IMR-90 (cell line): ENCODE data around the gene FBN1. TPM values are rescaled to one million over a fixed set of nuclear protein-coding genes. Genes with fewer than 3 reads are reported as not detected.

Source experiments
- ATAC-seq: fragments of 200-7000 bp; cut with Tn5 transposase; 2 replicates; pipeline ENCODE4 v1.9.1; 2020; ENCODE audit warnings: low read depth, mild to moderate bottlenecking, moderate library complexity
- BruUV-seq: library from RNA; stranded (reverse); fragments of 400-500 nt; replicated peaks from 2 replicates; lab custom pipeline; 2021; lab: Mats Ljungman, UMichigan
- CTCF ChIA-PET: fragments of 300-600 bp; formaldehyde crosslinking; extraction: SDS; loops from one replicate; lab custom pipeline; 2021; ENCODE audit warnings: antibody characterized with exemption; lab: Yijun Ruan, JAX
- POLR2A ChIA-PET: fragments of 300-600 bp; sonication (Branson Sonifier 250); formaldehyde crosslinking; loops from one replicate; lab custom pipeline; 2022; ENCODE audit warnings: antibody characterized with exemption; ENCODE audit not compliant: unreplicated experiment; lab: Charles Lee
- DNase-seq: peaks from one replicate; pipeline ENCODE4 v3.0.0; 2013
- H2AFZ ChIP-seq: replicated peaks from 2 replicates; pipeline ENCODE3; 2013; ENCODE audit warnings: low read length, mild to moderate bottlenecking; ENCODE audit not compliant: poor library complexity
- H2AK5ac ChIP-seq: 2 replicates; pipeline ENCODE4 v1.6.1; 2013; ENCODE audit warnings: low read depth, low read length, inconsistent platforms
- H2AK9ac ChIP-seq: replicated peaks from 2 replicates; pipeline ENCODE3; 2013; ENCODE audit warnings: mild to moderate bottlenecking, low read depth, low read length, moderate library complexity; ENCODE audit not compliant: poor library complexity
- H2BK120ac ChIP-seq: 2 replicates; pipeline ENCODE4 v1.6.1; 2013; ENCODE audit warnings: low read depth, low read length, inconsistent platforms
- H2BK15ac ChIP-seq: 3 replicates; pipeline ENCODE4 v1.6.1; 2013; ENCODE audit warnings: low read depth, low read length, inconsistent platforms
- H2BK20ac ChIP-seq: 2 replicates; pipeline ENCODE4 v1.6.1; 2013; ENCODE audit warnings: low read depth, mild to moderate bottlenecking, inconsistent platforms, low read length, moderate library complexity
- H2BK5ac ChIP-seq: 2 replicates; pipeline ENCODE4 v1.6.1; 2013; ENCODE audit warnings: mild to moderate bottlenecking, low read depth, low read length, inconsistent platforms; ENCODE audit not compliant: poor library complexity, severe bottlenecking
- H3K14ac ChIP-seq: replicated peaks from 2 replicates; pipeline ENCODE4 v1.6.1; 2013; ENCODE audit warnings: low read depth, low read length, inconsistent platforms
- H3K18ac ChIP-seq: 2 replicates; pipeline ENCODE4 v1.6.1; 2013; ENCODE audit warnings: low read depth, low read length, control low read depth
- H3K23ac ChIP-seq: 2 replicates; pipeline ENCODE4 v1.6.1; 2013; ENCODE audit warnings: low read depth, low read length, inconsistent platforms
- H3K27ac ChIP-seq: 2 replicates; pipeline ENCODE4 v1.5.1; 2013; ENCODE audit warnings: mild to moderate bottlenecking, control low read depth, low read length; ENCODE audit not compliant: insufficient read depth
- H3K27me3 ChIP-seq: 2 replicates; pipeline ENCODE4 v1.6.1; 2013; ENCODE audit warnings: low read length; ENCODE audit not compliant: control insufficient read depth, insufficient read depth
- H3K36me3 ChIP-seq: 2 replicates; pipeline ENCODE4 v1.6.1; 2013; ENCODE audit warnings: low read length, mixed read lengths; ENCODE audit not compliant: control insufficient read depth, insufficient read depth
- H3K4ac ChIP-seq: 2 replicates; pipeline ENCODE4 v1.6.1; 2013; ENCODE audit warnings: low read depth, low read length, inconsistent platforms
- H3K4me1 ChIP-seq: 2 replicates; pipeline ENCODE4 v1.6.1; 2013; ENCODE audit warnings: low read length, mixed read lengths; ENCODE audit not compliant: control insufficient read depth, insufficient read depth
- H3K4me2 ChIP-seq: 2 replicates; pipeline ENCODE4 v1.6.1; 2013; ENCODE audit warnings: low read depth, mild to moderate bottlenecking, control low read depth, low read length, moderate library complexity
- H3K4me3 ChIP-seq: 2 replicates; pipeline ENCODE4 v1.5.1; 2013; ENCODE audit warnings: low read depth, mild to moderate bottlenecking, control low read depth, low read length, moderate library complexity; ENCODE audit not compliant: insufficient read depth
- H3K56ac ChIP-seq: 2 replicates; pipeline ENCODE4 v1.6.1; 2013; ENCODE audit warnings: low read length, inconsistent platforms; ENCODE audit not compliant: insufficient read depth; ENCODE audit errors: extremely low read depth
- H3K79me1 ChIP-seq, 2 experiments: 2 replicates each; pipeline ENCODE4 v1.6.1; 2013; ENCODE audit warnings: low read length in 2 of 2, inconsistent platforms in 1 of 2, low read depth in 1 of 2
- H3K9ac ChIP-seq: 2 replicates; pipeline ENCODE4 v1.6.1; 2013; ENCODE audit warnings: low read depth, low read length, control low read depth
- H3K9me1 ChIP-seq: 2 replicates; pipeline ENCODE4 v1.6.1; 2013; ENCODE audit warnings: low read length, inconsistent platforms; ENCODE audit not compliant: insufficient read depth
- H3K9me3 ChIP-seq: 2 replicates; pipeline ENCODE4 v1.6.1; 2013; ENCODE audit warnings: low read length; ENCODE audit not compliant: control insufficient read depth, insufficient read depth
- H4K20me1 ChIP-seq: 2 replicates; pipeline ENCODE4 v1.6.1; 2013; ENCODE audit warnings: low read length, inconsistent platforms; ENCODE audit not compliant: insufficient read depth
- H4K5ac ChIP-seq: 2 replicates; pipeline ENCODE4 v1.6.1; 2013; ENCODE audit warnings: mild to moderate bottlenecking, low read depth, low read length, control low read depth
- H4K8ac ChIP-seq, 2 experiments: 2 replicates each; pipeline ENCODE4 v1.6.1; 2013; ENCODE audit warnings: low read depth in 2 of 2, low read length in 2 of 2, control low read depth in 1 of 2, inconsistent platforms in 1 of 2
- H4K91ac ChIP-seq: 2 replicates; pipeline ENCODE4 v1.6.1; 2013; ENCODE audit warnings: low read depth, low read length, inconsistent platforms; ENCODE audit not compliant: insufficient read depth
- BHLHE40 ChIP-seq: fragments of 150-350 bp; IDR thresholded peaks from 2 replicates; pipeline ENCODE4 v1.6.1; 2016; ENCODE audit warnings: mild to moderate bottlenecking, low read depth, low read length
- CEBPB ChIP-seq: IDR thresholded peaks from 2 replicates; pipeline ENCODE4 v1.6.1; 2012; ENCODE audit warnings: low read depth, low read length, improper control_type of control experiment
- CHD1 ChIP-seq: IDR thresholded peaks from 2 replicates; pipeline ENCODE4 v1.6.1; 2012; ENCODE audit warnings: low read depth, low read length, improper control_type of control experiment
- FOS ChIP-seq: fragments of 150-350 bp; IDR thresholded peaks from 2 replicates; pipeline ENCODE4 v1.6.1; 2016; ENCODE audit warnings: low read depth, low read length
- MAFK ChIP-seq: IDR thresholded peaks from 2 replicates; pipeline ENCODE4 v1.6.1; 2012; ENCODE audit warnings: low read depth, low read length, improper control_type of control experiment
- MAZ ChIP-seq: IDR thresholded peaks from 2 replicates; pipeline ENCODE4 v1.6.1; 2012; ENCODE audit warnings: low read depth, mild to moderate bottlenecking, low read length, improper control_type of control experiment, moderate library complexity, borderline replicate concordance
- MXI1 ChIP-seq: IDR thresholded peaks from 2 replicates; pipeline ENCODE4 v1.6.1; 2012; ENCODE audit warnings: low read depth, mild to moderate bottlenecking, low read length, moderate library complexity, borderline replicate concordance
- NFE2L2 ChIP-seq: fragments of 150-350 bp; IDR thresholded peaks from 2 replicates; pipeline ENCODE4 v1.6.1; 2016; ENCODE audit warnings: low read depth, mild to moderate bottlenecking, low read length
- POLR2A ChIP-seq: IDR thresholded peaks from 2 replicates; pipeline ENCODE4 v1.6.1; 2012; ENCODE audit warnings: mild to moderate bottlenecking, low read depth, low read length
- RAD21 ChIP-seq: IDR thresholded peaks from 2 replicates; pipeline ENCODE4 v1.6.1; 2012; ENCODE audit warnings: low read length, improper control_type of control experiment
- RCOR1 ChIP-seq: IDR thresholded peaks from 2 replicates; pipeline ENCODE4 v1.6.1; 2012; ENCODE audit warnings: mild to moderate bottlenecking, low read length, improper control_type of control experiment; ENCODE audit not compliant: insufficient replicate concordance
- RFX5 ChIP-seq: IDR thresholded peaks from 2 replicates; pipeline ENCODE4 v1.8.0; 2012; ENCODE audit warnings: low read depth, mild to moderate bottlenecking, low read length, moderate library complexity
- SMC3 ChIP-seq: fragments of 150-350 bp; IDR thresholded peaks from 2 replicates; pipeline ENCODE4 v1.6.1; 2016; ENCODE audit warnings: low read depth, mild to moderate bottlenecking, antibody characterized with exemption, low read length, moderate library complexity
- WGBS, 2 experiments: methylation state at CpG; one replicate each; pipeline versions ENCODE4 v1.1.5 to v1.1.7; 2013; ENCODE audit warnings: missing lambda C conversion rate in 2 of 2; ENCODE audit not compliant: insufficient read length in 1 of 2; ENCODE audit errors: extremely low coverage in 2 of 2; 5-methylcytosine and 5-hydroxymethylcytosine counted together
- dilution Hi-C: fragments of 300-500 bp; cut with HindIII; formaldehyde crosslinking; loops from one replicate; pipeline ENCODE4 v1.14.3; 2018; ENCODE audit warnings: low sequenced_read_pairs; ENCODE audit not compliant: unreplicated experiment
- in situ Hi-C: fragments of 300-500 bp; cut with MboI; formaldehyde crosslinking; loops from 3 replicates; pipeline ENCODE4 v1.14.3; 2019; ENCODE audit warnings: low sequenced_read_pairs, inconsistent platforms, mixed read lengths
- intact Hi-C: fragments of 100-400 bp; cut with micrococcal nuclease; formaldehyde crosslinking; loops from 2 replicates; pipeline ENCODE4 v1.10.0; 2022
- polyA plus RNA-seq, 3 experiments: library from polyadenylated mRNA; depleted of rRNA; stranded (reverse); fragments of >200 nt; gene quantifications; 2 replicates each; pipeline ENCODE4 v1.2.3, GENCODE V29; 2012; ENCODE audit warnings: low replicate concordance in 1 of 3
- total RNA-seq: library from RNA; depleted of rRNA; stranded (reverse); fragments of >200 nt; gene quantifications from 2 replicates; pipeline ENCODE4 v1.2.3, GENCODE V29; 2012
- TF ChIP-seq, protein P1 (sequence below): conservative IDR thresholded peaks from 2 replicates; pipeline ENCODE4 v1.5.1; 2012; ENCODE audit warnings: mild to moderate bottlenecking, low read depth, low read length, improper control_type of control experiment
- TF ChIP-seq, protein P2 (sequence below): fragments of 150-350 bp; IDR thresholded peaks from 2 replicates; pipeline ENCODE4 v1.6.1; 2017; ENCODE audit warnings: mild to moderate bottlenecking, antibody characterized with exemption, low read length, low read depth
- TF ChIP-seq, protein P3 (sequence below): fragments of 150-350 bp; IDR thresholded peaks from 2 replicates; pipeline ENCODE4 v1.6.1; 2016; ENCODE audit warnings: low read depth, mild to moderate bottlenecking, low read length, moderate library complexity, borderline replicate concordance

FBN1 gene
- total and polyA plus RNA-seq, 2 of the 4 experiments (the other 2 are of a cell fraction) = 134 to 283 TPM

DNA sequence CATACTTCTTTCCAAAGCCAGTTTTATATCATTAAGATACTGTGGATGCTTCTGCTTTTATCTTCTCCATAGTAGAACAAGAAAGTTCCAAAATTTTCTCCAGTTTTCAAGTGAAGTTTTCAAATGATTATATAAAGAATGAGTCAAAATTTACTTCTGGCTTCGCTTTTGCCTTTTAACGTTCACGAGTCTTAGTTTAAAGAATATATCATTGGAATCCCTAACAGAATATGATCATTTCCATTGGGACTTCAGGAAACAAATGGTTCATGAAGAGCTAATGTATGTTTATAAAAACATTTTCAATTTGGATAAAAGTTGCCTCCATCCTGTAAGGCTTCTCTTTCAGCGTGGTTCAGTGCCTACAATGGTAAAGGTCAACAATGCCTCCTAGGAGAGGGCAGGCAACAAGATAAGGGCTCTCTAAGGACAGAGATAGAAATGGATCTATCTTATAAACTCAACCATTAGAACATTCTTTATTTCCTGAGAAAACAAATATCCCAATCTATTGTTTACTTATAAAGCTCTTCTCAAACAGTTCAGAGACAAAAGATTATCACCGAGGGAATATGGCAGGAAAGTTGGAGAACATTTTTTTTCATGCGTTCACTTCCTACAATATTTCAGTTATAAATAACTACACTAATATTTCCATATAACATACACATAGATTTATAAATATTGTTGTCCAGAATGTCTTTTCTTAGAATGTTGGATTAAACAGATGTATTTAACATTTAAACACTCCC, 60.5 kb downstream of the FBN1 start:
- H2BK5ac ChIP-seq = no peak overlapping the region
- H3K9ac ChIP-seq = no peak overlapping the region
- peaks cover 23% of the 10 kb centered on the region for H4K20me1 ChIP-seq
- DNase-seq (no peak), ATAC-seq (no peak)
- H3K79me1 ChIP-seq = peaks cover 29 to 68% of the 10 kb centered on the region in 2 experiments
- H4K5ac ChIP-seq = no peak overlapping the region
- H3K4me3 ChIP-seq = no peak overlapping the region
- in situ Hi-C loops = no loop called here
- peaks cover 5% of the 10 kb centered on the region for H3K4me1 ChIP-seq
- BruUV-seq = no TSS peak
- H3K4ac ChIP-seq = no peak overlapping the region
- H3K18ac ChIP-seq = no peak overlapping the region
- no peak overlapping the region for H3K4me2 ChIP-seq
- no peak overlapping the region for H4K8ac ChIP-seq
- H2AK9ac ChIP-seq = no peak overlapping the region
- POLR2A ChIA-PET = no interaction called here
- H2AFZ ChIP-seq = no peak overlapping the region
- no peak overlapping the region for H4K91ac ChIP-seq
- no peak overlapping the region for H3K56ac ChIP-seq
- H3K9me3 ChIP-seq = no peaks in the 10 kb centered on the region
- H2BK15ac ChIP-seq = no peak overlapping the region
- WGBS, 2 experiments = no CpG with 5 or more reads among the region's 6 CpGs
- H3K23ac ChIP-seq = no peak overlapping the region
- H2AK5ac ChIP-seq = no peak overlapping the region
- H3K9me1 ChIP-seq = peaks cover 14% of the 10 kb centered on the region
- CTCF ChIA-PET = no interaction called here
- H3K14ac ChIP-seq = no peak overlapping the region
- TF ChIP-seq SMC3 (no peak), MAFK (no peak), RFX5 (no peak), POLR2A (no peak), CHD1 (no peak), MXI1 (no peak), CEBPB (no peak), FOS (no peak), RAD21 (no peak), NFE2L2 (no peak), RCOR1 (no peak), BHLHE40 (no peak), MAZ (no peak)
- TF ChIP-seq, protein P1, sequence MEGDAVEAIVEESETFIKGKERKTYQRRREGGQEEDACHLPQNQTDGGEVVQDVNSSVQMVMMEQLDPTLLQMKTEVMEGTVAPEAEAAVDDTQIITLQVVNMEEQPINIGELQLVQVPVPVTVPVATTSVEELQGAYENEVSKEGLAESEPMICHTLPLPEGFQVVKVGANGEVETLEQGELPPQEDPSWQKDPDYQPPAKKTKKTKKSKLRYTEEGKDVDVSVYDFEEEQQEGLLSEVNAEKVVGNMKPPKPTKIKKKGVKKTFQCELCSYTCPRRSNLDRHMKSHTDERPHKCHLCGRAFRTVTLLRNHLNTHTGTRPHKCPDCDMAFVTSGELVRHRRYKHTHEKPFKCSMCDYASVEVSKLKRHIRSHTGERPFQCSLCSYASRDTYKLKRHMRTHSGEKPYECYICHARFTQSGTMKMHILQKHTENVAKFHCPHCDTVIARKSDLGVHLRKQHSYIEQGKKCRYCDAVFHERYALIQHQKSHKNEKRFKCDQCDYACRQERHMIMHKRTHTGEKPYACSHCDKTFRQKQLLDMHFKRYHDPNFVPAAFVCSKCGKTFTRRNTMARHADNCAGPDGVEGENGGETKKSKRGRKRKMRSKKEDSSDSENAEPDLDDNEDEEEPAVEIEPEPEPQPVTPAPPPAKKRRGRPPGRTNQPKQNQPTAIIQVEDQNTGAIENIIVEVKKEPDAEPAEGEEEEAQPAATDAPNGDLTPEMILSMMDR = no peak
- TF ChIP-seq, protein P2, sequence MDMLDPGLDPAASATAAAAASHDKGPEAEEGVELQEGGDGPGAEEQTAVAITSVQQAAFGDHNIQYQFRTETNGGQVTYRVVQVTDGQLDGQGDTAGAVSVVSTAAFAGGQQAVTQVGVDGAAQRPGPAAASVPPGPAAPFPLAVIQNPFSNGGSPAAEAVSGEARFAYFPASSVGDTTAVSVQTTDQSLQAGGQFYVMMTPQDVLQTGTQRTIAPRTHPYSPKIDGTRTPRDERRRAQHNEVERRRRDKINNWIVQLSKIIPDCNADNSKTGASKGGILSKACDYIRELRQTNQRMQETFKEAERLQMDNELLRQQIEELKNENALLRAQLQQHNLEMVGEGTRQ = no peak
- TF ChIP-seq, protein P3, sequence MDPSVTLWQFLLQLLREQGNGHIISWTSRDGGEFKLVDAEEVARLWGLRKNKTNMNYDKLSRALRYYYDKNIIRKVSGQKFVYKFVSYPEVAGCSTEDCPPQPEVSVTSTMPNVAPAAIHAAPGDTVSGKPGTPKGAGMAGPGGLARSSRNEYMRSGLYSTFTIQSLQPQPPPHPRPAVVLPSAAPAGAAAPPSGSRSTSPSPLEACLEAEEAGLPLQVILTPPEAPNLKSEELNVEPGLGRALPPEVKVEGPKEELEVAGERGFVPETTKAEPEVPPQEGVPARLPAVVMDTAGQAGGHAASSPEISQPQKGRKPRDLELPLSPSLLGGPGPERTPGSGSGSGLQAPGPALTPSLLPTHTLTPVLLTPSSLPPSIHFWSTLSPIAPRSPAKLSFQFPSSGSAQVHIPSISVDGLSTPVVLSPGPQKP = no peak
- intact Hi-C loops = no loop called here
- dilution Hi-C loops = no loop called here
- H3K27ac ChIP-seq = no peak overlapping the region
- peaks cover 7% of the 10 kb centered on the region for H3K36me3 ChIP-seq
- no peak overlapping the region for H2BK20ac ChIP-seq
- H2BK120ac ChIP-seq = no peak overlapping the region
- no peaks in the 10 kb centered on the region for H3K27me3 ChIP-seq
